GM12878 (cell line): Measurements from ENCODE around the gene LRP1B. TPM values are rescaled to one million over a fixed set of nuclear protein-coding genes. Genes with fewer than 3 reads are reported as not detected.

Source experiments
- ATAC-seq: fragments of 200-7000 bp; cut with Tn5 transposase; 3 replicates; pipeline ENCODE4 v1.9.1; 2020; ENCODE audit warnings: mild to moderate bottlenecking, moderate library complexity
- BruUV-seq: library from RNA; stranded (reverse); fragments of 400-500 nt; replicated peaks from 2 replicates; lab custom pipeline; 2021; lab: Mats Ljungman, UMichigan
- CTCF ChIA-PET: fragments of 300-600 bp; sonication (Branson Sonifier 250); formaldehyde crosslinking; extraction: SDS; loops from one replicate; lab custom pipeline; 2021; ENCODE audit warnings: inconsistent platforms; lab: Yijun Ruan, JAX
- POLR2A ChIA-PET: fragments of 350-600 bp; formaldehyde crosslinking; extraction: SDS; loops from one replicate; lab custom pipeline; 2021; ENCODE audit warnings: inconsistent platforms; lab: Charles Lee
- RAD21 ChIA-PET: fragments of 300-600 bp; sonication (Branson Sonifier 250); formaldehyde crosslinking; loops from one replicate; lab custom pipeline; 2023; ENCODE audit warnings: antibody characterized with exemption; ENCODE audit not compliant: unreplicated experiment; lab: Charles Lee
- SMC1A ChIA-PET: fragments of 300-600 bp; sonication (Branson Sonifier 250); formaldehyde crosslinking; loops from one replicate; lab custom pipeline; 2023; ENCODE audit not compliant: unreplicated experiment, uncharacterized antibody; lab: Charles Lee
- DNase-seq: peaks from one replicate; pipeline ENCODE4 v3.0.0-alpha.2; 2011; ENCODE audit warnings: low read depth, low spot score
- FAIRE-seq: peaks from 3 replicates; lab custom pipeline; 2011; peaks lifted over from hg19 to GRCh38; lab: Jason Lieb, UNC
- H2AFZ ChIP-seq: 2 replicates; pipeline ENCODE4 v1.6.0; 2011; ENCODE audit warnings: low read depth, low read length, control low read depth; ENCODE audit not compliant: control insufficient read depth
- H3K27ac ChIP-seq: 2 replicates; pipeline ENCODE4 v1.5.1; 2011; ENCODE audit warnings: control low read depth; ENCODE audit not compliant: control insufficient read depth, insufficient read depth
- H3K27me3 ChIP-seq, 2 experiments: replicated peaks in 1 of 2; 2 replicates each; pipeline versions ENCODE4 v1.6.0 to v1.6.1; 2011; ENCODE audit warnings: low read length in 1 of 2; ENCODE audit not compliant: control insufficient read depth in 2 of 2, insufficient read depth in 2 of 2
- H3K36me3 ChIP-seq, 2 experiments: 2 replicates each; pipeline ENCODE4 v1.5.1; 2011; ENCODE audit warnings: low read length in 1 of 2; ENCODE audit not compliant: control insufficient read depth in 2 of 2, insufficient read depth in 2 of 2
- H3K4me1 ChIP-seq: 2 replicates; pipeline ENCODE4 v1.6.1; 2011; ENCODE audit warnings: mild to moderate bottlenecking, low read length, moderate library complexity, mixed read lengths; ENCODE audit not compliant: control insufficient read depth, insufficient read depth
- H3K4me2 ChIP-seq: 2 replicates; pipeline ENCODE4 v1.6.0; 2011; ENCODE audit warnings: control low read depth; ENCODE audit not compliant: control insufficient read depth, insufficient read depth
- H3K4me3 ChIP-seq: fragments of 200-600 bp; sonication (generic); 2 replicates; pipeline ENCODE4 v1.5.1; 2016
- H3K79me2 ChIP-seq: 2 replicates; pipeline ENCODE4 v1.6.0; 2011; ENCODE audit warnings: low read length; ENCODE audit not compliant: control insufficient read depth, insufficient read depth
- H3K9ac ChIP-seq: 2 replicates; pipeline ENCODE4 v1.8.0; 2011; ENCODE audit warnings: low read length, control low read depth, mixed read lengths; ENCODE audit not compliant: control insufficient read depth, insufficient read depth
- H3K9me3 ChIP-seq: replicated peaks from 3 replicates; pipeline ENCODE4 v1.5.1; 2011; ENCODE audit warnings: mild to moderate bottlenecking, low read length; ENCODE audit not compliant: control insufficient read depth, insufficient read depth
- H4K20me1 ChIP-seq: 2 replicates; pipeline ENCODE4 v1.6.0; 2011; ENCODE audit not compliant: control insufficient read depth, insufficient read depth
- IRF4 ChIP-seq: IDR thresholded peaks from 2 replicates; pipeline ENCODE4 v1.6.1; 2011; ENCODE audit warnings: low read depth, low read length
- NKRF ChIP-seq: fragments of 450-650 bp; conservative IDR thresholded peaks from 2 replicates; pipeline ENCODE4 v1.6.1; 2017; ENCODE audit warnings: mild to moderate bottlenecking, moderate library complexity
- WRNIP1 ChIP-seq: IDR thresholded peaks from 2 replicates; pipeline ENCODE4 v1.6.1; 2011; ENCODE audit warnings: low read depth, low read length, improper control_type of control experiment, borderline replicate concordance
- ZBTB11 ChIP-seq: fragments of 450-650 bp; formaldehyde crosslinking; IDR thresholded peaks from 2 replicates; pipeline ENCODE4 v1.5.0; 2022; ENCODE audit warnings: mild to moderate bottlenecking, missing genetic modification characterization
- ZNF592 ChIP-seq: fragments of 450-650 bp; IDR thresholded peaks from 2 replicates; pipeline ENCODE4 v1.6.1; 2017; ENCODE audit warnings: mild to moderate bottlenecking, moderate library complexity
- WGBS: methylation state at CpG from one replicate; pipeline ENCODE4 v1.1.6; 2016; ENCODE audit warnings: low lambda C conversion rate; ENCODE audit not compliant: insufficient replicate concordance, insufficient coverage; ENCODE audit errors: missing lambda C conversion rate; 5-methylcytosine and 5-hydroxymethylcytosine counted together
- in situ Hi-C: fragments of 300-500 bp; cut with MboI; formaldehyde crosslinking; loops from 9 replicates; pipeline ENCODE4 v1.14.3; 2018; ENCODE audit warnings: mixed read lengths
- intact Hi-C: fragments of 100-400 bp; cut with micrococcal nuclease; formaldehyde crosslinking; loops from one replicate; pipeline ENCODE4 v1.14.2; 2022; ENCODE audit not compliant: unreplicated experiment
- polyA plus RNA-seq, 11 experiments: library from polyadenylated mRNA; depleted of rRNA in 4 of 11; unstranded in 6 of 11; stranded (reverse) in 5 of 11; fragments of >200 nt; fragmentation: Nextera tagmentation in 4 of 11; fragmentation: Illumina TruSeq in 1 of 11; extraction: Ambion mirVana in 4 of 11; extraction: Trizol in 1 of 11; gene quantifications; 1 replicate in 1 of 11; 2 replicates in 10 of 11; pipeline versions ENCODE4 v1.2.1 to v1.2.3, GENCODE V29; 2011 to 2016; ENCODE audit warnings: inconsistent platforms in 2 of 11, missing spikeins in 2 of 11, low read depth in 1 of 11
- total RNA-seq, 4 experiments: library from RNA; depleted of rRNA in 3 of 4; stranded (reverse); fragments of >200 nt in 3 of 4; fragmentation: Illumina TruSeq in 1 of 4; extraction: Trizol in 1 of 4; gene quantifications; 2 replicates each; pipeline versions ENCODE4 v1.2.1 to v1.2.3, GENCODE V29; 2013 to 2021

LRP1B gene
- total and polyA plus RNA-seq, 10 of the 15 experiments (the other 5 are each of a cell fraction or from before 2014, with no cell fraction given) = under 0.01 to 0.06 (median 0.03) TPM; not detected in 5

- no peaks in the 10 kb centered on the region for H4K20me1 ChIP-seq
- POLR2A ChIA-PET = no interaction called here
- no peaks in the 10 kb centered on the region for H3K4me1 ChIP-seq
- no peaks in the 10 kb centered on the region for H3K27me3 ChIP-seq
- H3K27ac ChIP-seq = no peak overlapping the region
- no peak for TF ChIP-seq ZBTB11 (CRISPR knock-in tag)
- DNase-seq = no peak
- H2AFZ ChIP-seq = no peak overlapping the region
- H3K4me2 ChIP-seq = no peak overlapping the region
- no peak for ATAC-seq
- FAIRE-seq = no peak
- no peaks in the 10 kb centered on the region for H3K79me2 ChIP-seq
- CTCF ChIA-PET = interaction anchor here (0.8 to 4.5 kb wide), 4 partner anchors 10 to 276 kb away, joined by 3 to 48 read pairs (median 7); no protein-coding TSS in a partner anchor
- no peak overlapping the region for H3K9ac ChIP-seq
- intact Hi-C loops (loop anchor here (5.0 to 10.0 kb wide), 3 partner anchors 120 to 1937 kb away; no protein-coding TSS in a partner anchor), in situ Hi-C loops (loop anchor here (10.0 kb wide), 1 partner anchor 277 kb away; no protein-coding TSS in a partner anchor)
- no TSS peak for BruUV-seq
- no peak overlapping the region for H3K4me3 ChIP-seq
- 65% methylated on average over 2 of the region's 2 CpGs for WGBS
- no peaks in the 10 kb centered on the region for H3K9me3 ChIP-seq
- SMC1A ChIA-PET = interaction anchor here (0.7 to 1.7 kb wide), 4 partner anchors 11 to 276 kb away, joined by 3 to 7 read pairs (median 4); no protein-coding TSS in a partner anchor
- RAD21 ChIA-PET = no interaction called here
- H3K36me3 ChIP-seq = no peaks in the 10 kb centered on the region
Measured at GRCh38 chr2:140862181-140862580, 1268.6 kb downstream of the LRP1B start.

GRCh38 chr2:140861666-140862065 is 1269.2 kb downstream of the LRP1B start:
- H3K9ac ChIP-seq = no peak overlapping the region
- no peak overlapping the region for H3K27ac ChIP-seq
- ChIA-PET POLR2A (no interaction called here), SMC1A (interaction anchor here (0.6 to 1.7 kb wide), 5 partner anchors 8 to 276 kb away, joined by 3 to 7 read pairs (median 4); no protein-coding TSS in a partner anchor), CTCF (interaction anchor here (1.6 to 4.5 kb wide), 2 partner anchors 15 to 276 kb away, joined by 5 to 48 read pairs; no protein-coding TSS in a partner anchor), RAD21 (no interaction called here)
- no TSS peak for BruUV-seq
- no peak for DNase-seq
- no peak for ATAC-seq
- no peak overlapping the region for H3K4me3 ChIP-seq
- intact Hi-C loops (loop anchor here (5.0 to 10.0 kb wide), 3 partner anchors 119 to 1937 kb away; no protein-coding TSS in a partner anchor), in situ Hi-C loops (loop anchor here (10.0 kb wide), 1 partner anchor 277 kb away; no protein-coding TSS in a partner anchor)
- no peaks in the 10 kb centered on the region for H3K9me3 ChIP-seq
- no peak overlapping the region for H3K4me2 ChIP-seq
- FAIRE-seq = no peak
- no peaks in the 10 kb centered on the region for H3K27me3 ChIP-seq
- whole genome bisulfite sequencing = 68% methylated on average over 3 of the region's 3 CpGs
- no peak overlapping the region for H2AFZ ChIP-seq
- no peaks in the 10 kb centered on the region for H4K20me1 ChIP-seq
- H3K79me2 ChIP-seq = no peaks in the 10 kb centered on the region
- H3K4me1 ChIP-seq = no peaks in the 10 kb centered on the region
- no peaks in the 10 kb centered on the region for H3K36me3 ChIP-seq
- TF ChIP-seq NKRF (no peak), WRNIP1 (no peak), IRF4 (no peak), ZNF592 (no peak)
